A549 treated with CpdA at 1 μM for 4 hours (cell line): ENCODE results near the gene SFXN1. TPM values are rescaled to one million over a fixed set of nuclear protein-coding genes. Genes with fewer than 3 reads are reported as not detected.

Experiments
- total RNA-seq: library from RNA; stranded (reverse); fragments of 200-300 nt; extraction: Qiagen RNA extraction; gene quantifications from 5 replicates; pipeline ENCODE4 v1.2.3, GENCODE V29; 2022; ENCODE audit warnings: low read depth

Gene SFXN1, protein sequence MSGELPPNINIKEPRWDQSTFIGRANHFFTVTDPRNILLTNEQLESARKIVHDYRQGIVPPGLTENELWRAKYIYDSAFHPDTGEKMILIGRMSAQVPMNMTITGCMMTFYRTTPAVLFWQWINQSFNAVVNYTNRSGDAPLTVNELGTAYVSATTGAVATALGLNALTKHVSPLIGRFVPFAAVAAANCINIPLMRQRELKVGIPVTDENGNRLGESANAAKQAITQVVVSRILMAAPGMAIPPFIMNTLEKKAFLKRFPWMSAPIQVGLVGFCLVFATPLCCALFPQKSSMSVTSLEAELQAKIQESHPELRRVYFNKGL
- total RNA-seq = 87.2 to 109 TPM (median 95.9 TPM) in 5 replicates

DNA sequence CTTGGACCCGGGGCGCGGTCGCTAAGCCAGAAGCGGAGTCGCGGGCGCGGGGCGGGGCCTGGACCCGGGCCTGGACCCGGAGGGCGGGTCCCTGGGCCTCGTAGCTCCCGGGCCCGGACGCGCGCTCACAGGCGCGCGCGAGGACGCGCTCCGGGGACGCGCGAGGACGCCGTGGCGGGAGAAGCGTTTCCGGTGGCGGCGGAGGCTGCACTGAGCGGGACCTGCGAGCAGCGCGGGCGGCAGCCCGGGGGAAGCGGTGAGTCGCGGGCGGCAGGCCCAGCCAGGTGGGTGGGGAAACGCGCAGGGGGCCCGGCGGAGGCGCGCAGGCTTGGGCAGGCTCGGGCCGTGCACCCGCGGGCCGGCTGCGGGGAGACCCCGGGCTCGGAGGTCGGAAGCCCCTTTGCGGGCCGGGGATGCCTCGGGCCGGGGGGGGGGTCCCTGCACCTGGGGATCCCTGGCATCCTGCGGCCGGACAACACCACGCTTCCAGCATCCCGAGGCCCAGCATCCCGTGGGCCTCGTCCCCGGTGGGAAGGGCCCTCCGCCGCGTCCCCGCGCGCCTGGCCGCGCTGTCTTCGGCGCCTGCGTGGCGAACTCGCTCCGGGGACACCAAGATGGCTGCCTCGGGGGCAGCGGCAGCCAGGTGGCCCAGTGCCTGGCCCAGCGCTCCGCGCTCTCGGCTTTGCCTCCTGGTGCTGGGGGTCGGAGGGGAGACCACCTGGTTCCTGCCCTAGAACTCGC is at the start of gene SFXN1:
TSS of gene SFXN1 (plus strand) at position 177 of the 741 bp plus-strand sequence. CDS start 13,544 bp downstream, outside the sequence.

DNA sequence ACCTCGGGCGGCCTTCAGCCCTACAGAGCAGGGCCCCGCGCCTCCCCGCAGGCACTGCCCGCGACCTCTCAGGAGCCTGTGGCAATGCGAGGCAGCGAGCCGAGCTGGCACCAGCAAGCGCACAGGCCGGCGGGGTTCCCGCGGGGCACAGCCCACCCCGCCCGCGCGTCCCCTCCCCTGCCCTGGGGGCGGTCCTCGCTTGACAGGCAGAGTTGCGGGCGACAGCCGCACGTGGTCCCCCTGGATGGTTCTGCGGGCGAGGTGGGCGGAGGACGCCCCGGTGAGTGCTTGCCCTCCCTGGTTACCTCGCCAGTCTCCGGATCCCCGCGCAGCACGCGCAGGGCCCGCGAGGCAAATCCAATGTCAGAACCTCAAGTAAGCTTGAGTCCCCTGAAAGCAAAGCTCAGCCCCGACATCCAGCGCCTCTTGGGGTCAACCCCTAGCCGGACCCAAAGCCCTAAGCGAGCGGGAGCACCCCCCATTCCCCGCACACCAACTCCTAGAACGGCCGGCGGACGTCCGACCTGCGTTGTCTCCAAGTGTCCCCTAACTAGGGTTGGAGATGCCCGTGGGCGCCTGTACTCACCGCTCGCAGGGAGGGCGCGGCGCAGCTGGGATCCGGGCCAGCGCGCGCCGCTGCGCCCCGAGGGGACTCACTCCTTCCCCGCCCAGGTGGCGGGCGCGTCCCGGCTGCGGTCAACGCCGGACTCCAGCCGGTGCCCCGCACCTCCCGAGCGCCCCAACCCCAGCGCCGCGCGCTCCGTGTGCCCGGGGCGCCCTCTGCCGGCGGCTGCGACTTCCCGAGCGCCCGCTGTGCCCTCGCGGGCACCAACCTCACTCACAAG is 34.1 kb upstream of the SFXN1 start, which contains the start of gene DRD1:
TSS of gene DRD1 (minus strand) at position 123 of the 845 bp plus-strand sequence. CDS start 1,083 bp downstream, outside the sequence.

Other genes starting within 250 kb of the SFXN1 start
- gene DRD1, start 34.4 kb upstream of the SFXN1 start, total RNA-seq = 0.83 to 1.4 TPM (median 1.0 TPM) in 5 replicates
- gene HRH2, start 179.5 kb downstream of the SFXN1 start, total RNA-seq = 0.65 to 0.80 TPM (median 0.66 TPM) in 5 replicates